OCI-LY3 (cell line): Measurements from ENCODE around the gene FSTL4.

Source experiments
- CTCF ChIP-seq: fragments of 200-600, 300-600 bp; sonication (generic); IDR thresholded peaks from 2 replicates; pipeline ENCODE4 v1.5.1; 2014; ENCODE audit warnings: antibody characterized with exemption, low read length, low read depth
- EZH2phosphoT487 ChIP-seq: fragments of 200-600 bp; shearing (Covaris generic); IDR thresholded peaks from 2 replicates; pipeline ENCODE4 v1.6.1; 2018; ENCODE audit warnings: antibody characterized with exemption, mixed run types, low read depth

GRCh38 chr5:133579766-133580165 lies 32.6 kb downstream of the FSTL4 start:
- TF ChIP-seq CTCF = no peak
- no peak for TF ChIP-seq EZH2phosphoT487
